ENCODE measurements around the gene MMP1. TPM values are rescaled to one million over a fixed set of nuclear protein-coding genes. Genes with fewer than 3 reads are reported as not detected.

MMP1 gene
- total RNA-seq, 1 experiment from 2014 or later = not detected

DNA sequence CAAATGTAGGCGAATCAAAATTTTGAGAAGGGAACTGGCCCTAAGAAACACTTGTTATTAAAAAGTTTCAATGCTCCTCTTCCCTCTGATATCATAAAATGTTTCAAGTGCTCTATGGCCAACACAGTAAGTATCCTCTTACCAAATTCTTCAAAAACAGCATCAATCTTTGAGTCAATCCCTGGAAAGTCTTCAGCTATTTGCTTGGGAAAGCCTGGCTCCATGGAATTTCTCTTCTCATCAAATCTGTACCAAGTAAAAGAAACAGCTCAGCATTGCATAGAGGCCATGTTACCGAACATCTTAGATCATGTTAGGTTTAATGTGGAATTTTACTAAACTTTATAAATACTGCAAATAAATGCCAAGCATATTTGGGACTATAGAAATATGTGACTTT lies 39.2 kb upstream of the MMP1 start:
- H2AFZ ChIP-seq (ENCODE audit: low read depth, low read length, poor library complexity, severe bottlenecking) = no peak overlapping the region
- no peaks in the 10 kb centered on the region for H3K9me3 ChIP-seq (ENCODE audit: control insufficient read depth in 1 of 2, insufficient read depth in 1 of 2, low read depth in 1 of 2, low read length in 2 of 2)
- ChIA-PET POLR2A (no interaction called here), CTCF (no interaction called here), RAD21 (ENCODE audit: low non-redundant PET in 1 of 2, low total read pairs in 2 of 2, uncharacterized antibody in 2 of 2, unreplicated experiment in 2 of 2) (no interaction called here)
- H3K79me2 ChIP-seq (ENCODE audit: insufficient read depth, low read length) = no peaks in the 10 kb centered on the region
- no peak for ATAC-seq
- H3K4me1 ChIP-seq (ENCODE audit: control insufficient read depth in 1 of 2, insufficient read depth in 2 of 2, low read length in 2 of 2) = no peaks in the 10 kb centered on the region
- DNase-seq (ENCODE audit: low read depth, low spot score) = no peak
- no TSS peak for BruUV-seq (replicated peaks)
- no peak overlapping the region for H3K9ac ChIP-seq (ENCODE audit: low read length)
- H4K20me1 ChIP-seq (ENCODE audit: insufficient read depth) = no peaks in the 10 kb centered on the region
- no peak overlapping the region for H3K27ac ChIP-seq (ENCODE audit: low read depth, low read length)
- no peaks in the 10 kb centered on the region for H3K9me2 ChIP-seq (ENCODE audit: insufficient read depth)
- no peak overlapping the region for H3K4me2 ChIP-seq (ENCODE audit: low read length)
- TF ChIP-seq CEBPB (IDR thresholded peaks at IDR 0.05; ENCODE audit: low read depth) (no peak), ELF1 (IDR thresholded peaks at IDR 0.05; ENCODE audit: borderline replicate concordance, low read depth) (no peak), ZNF274 (IDR thresholded peaks at IDR 0.05; ENCODE audit: low read depth, low read length) (no peak), FOSL1 (IDR thresholded peaks at IDR 0.05; ENCODE audit: low read depth) (no peak), EZH2 (IDR thresholded peaks at IDR 0.05) (no peak)
- TF ChIP-seq, protein P1, sequence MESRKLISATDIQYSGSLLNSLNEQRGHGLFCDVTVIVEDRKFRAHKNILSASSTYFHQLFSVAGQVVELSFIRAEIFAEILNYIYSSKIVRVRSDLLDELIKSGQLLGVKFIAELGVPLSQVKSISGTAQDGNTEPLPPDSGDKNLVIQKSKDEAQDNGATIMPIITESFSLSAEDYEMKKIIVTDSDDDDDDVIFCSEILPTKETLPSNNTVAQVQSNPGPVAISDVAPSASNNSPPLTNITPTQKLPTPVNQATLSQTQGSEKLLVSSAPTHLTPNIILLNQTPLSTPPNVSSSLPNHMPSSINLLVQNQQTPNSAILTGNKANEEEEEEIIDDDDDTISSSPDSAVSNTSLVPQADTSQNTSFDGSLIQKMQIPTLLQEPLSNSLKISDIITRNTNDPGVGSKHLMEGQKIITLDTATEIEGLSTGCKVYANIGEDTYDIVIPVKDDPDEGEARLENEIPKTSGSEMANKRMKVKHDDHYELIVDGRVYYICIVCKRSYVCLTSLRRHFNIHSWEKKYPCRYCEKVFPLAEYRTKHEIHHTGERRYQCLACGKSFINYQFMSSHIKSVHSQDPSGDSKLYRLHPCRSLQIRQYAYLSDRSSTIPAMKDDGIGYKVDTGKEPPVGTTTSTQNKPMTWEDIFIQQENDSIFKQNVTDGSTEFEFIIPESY (IDR thresholded peaks at IDR 0.05; ENCODE audit: extremely low read depth, insufficient replicate concordance, low read length) = no peak
- no peak overlapping the region for H3K4me3 ChIP-seq (replicated peaks in 1 of 2; ENCODE audit: low read depth in 1 of 2, low read length in 2 of 2)
- no peaks in the 10 kb centered on the region for H3K36me3 ChIP-seq (ENCODE audit: control insufficient read depth in 1 of 2, insufficient read depth in 2 of 2, low read length in 2 of 2)
- H3K27me3 ChIP-seq (ENCODE audit: insufficient read depth, low read length) = no peaks in the 10 kb centered on the region
- intact Hi-C loops (cut with micrococcal nuclease) = no loop called here

DNA sequence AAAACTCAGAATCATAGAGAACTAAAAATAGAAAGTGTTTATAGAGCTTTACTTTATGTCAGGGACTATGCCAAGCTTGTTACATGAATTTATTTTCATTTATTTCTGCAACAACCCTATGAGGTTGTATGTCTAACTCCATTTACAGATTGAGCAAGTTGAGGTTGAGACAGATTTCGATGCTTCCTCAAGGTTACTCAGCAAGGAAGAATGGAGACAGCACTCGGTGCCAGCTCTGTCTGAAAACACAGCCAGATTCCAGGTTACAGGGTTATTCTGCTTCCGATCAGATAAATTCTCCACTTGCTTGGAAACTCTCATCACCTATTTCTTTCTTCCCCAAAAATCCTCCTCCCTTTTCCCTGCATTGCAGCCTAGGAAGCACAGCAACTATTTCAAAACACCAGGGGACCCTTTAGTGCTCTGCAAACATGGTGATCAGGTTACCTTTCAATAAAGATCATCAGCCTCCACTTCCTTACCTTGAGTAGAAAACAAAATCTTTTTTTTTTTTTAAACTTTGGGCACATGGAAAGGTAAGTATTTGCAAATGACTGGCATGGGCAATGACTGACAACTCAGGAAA lies 38.4 kb upstream of the MMP1 start:
- Histone ChIP-seq H3K79me2 (ENCODE audit: insufficient read depth, low read length) (no peaks in the 10 kb centered on the region), H3K27me3 (ENCODE audit: insufficient read depth, low read length) (no peaks in the 10 kb centered on the region), H3K4me2 (ENCODE audit: low read length) (no peak overlapping the region), H3K27ac (ENCODE audit: low read depth, low read length) (no peak overlapping the region), H3K9me2 (ENCODE audit: insufficient read depth) (no peaks in the 10 kb centered on the region), H2AFZ (ENCODE audit: low read depth, low read length, poor library complexity, severe bottlenecking) (no peak overlapping the region), H3K9me3 (ENCODE audit: control insufficient read depth in 1 of 2, insufficient read depth in 1 of 2, low read depth in 1 of 2, low read length in 2 of 2) (no peaks in the 10 kb centered on the region), H4K20me1 (ENCODE audit: insufficient read depth) (no peaks in the 10 kb centered on the region), H3K4me1 (ENCODE audit: control insufficient read depth in 1 of 2, insufficient read depth in 2 of 2, low read length in 2 of 2) (no peaks in the 10 kb centered on the region), H3K4me3 (replicated peaks in 1 of 2; ENCODE audit: low read depth in 1 of 2, low read length in 2 of 2) (no peak overlapping the region), H3K36me3 (ENCODE audit: control insufficient read depth in 1 of 2, insufficient read depth in 2 of 2, low read length in 2 of 2) (no peaks in the 10 kb centered on the region), H3K9ac (ENCODE audit: low read length) (no peak overlapping the region)
- POLR2A ChIA-PET = no interaction called here
- CTCF ChIA-PET = no interaction called here
- BruUV-seq (replicated peaks) = no TSS peak
- RAD21 ChIA-PET (ENCODE audit: low non-redundant PET in 1 of 2, low total read pairs in 2 of 2, uncharacterized antibody in 2 of 2, unreplicated experiment in 2 of 2) = no interaction called here
- DNase-seq (ENCODE audit: low read depth, low spot score) (no peak), ATAC-seq (no peak)
- intact Hi-C loops (cut with micrococcal nuclease) = no loop called here
- TF ChIP-seq CBX3 (IDR thresholded peaks at IDR 0.05; ENCODE audit: low read depth) = no peak
- TF ChIP-seq RAD21 (IDR thresholded peaks at IDR 0.05; ENCODE audit: low read depth) = no peak
- no peak for TF ChIP-seq POLR2A (IDR thresholded peaks at IDR 0.05; ENCODE audit: borderline replicate concordance, extremely low read depth, insufficient read depth, insufficient read length)
- TF ChIP-seq, protein P2, sequence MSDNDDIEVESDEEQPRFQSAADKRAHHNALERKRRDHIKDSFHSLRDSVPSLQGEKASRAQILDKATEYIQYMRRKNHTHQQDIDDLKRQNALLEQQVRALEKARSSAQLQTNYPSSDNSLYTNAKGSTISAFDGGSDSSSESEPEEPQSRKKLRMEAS (IDR thresholded peaks at IDR 0.05) = no peak
- TF ChIP-seq SRF (IDR thresholded peaks at IDR 0.05; ENCODE audit: low read depth) = no peak
- no peak for TF ChIP-seq FOSL1 (IDR thresholded peaks at IDR 0.05; ENCODE audit: low read depth)
- TF ChIP-seq, protein P3, sequence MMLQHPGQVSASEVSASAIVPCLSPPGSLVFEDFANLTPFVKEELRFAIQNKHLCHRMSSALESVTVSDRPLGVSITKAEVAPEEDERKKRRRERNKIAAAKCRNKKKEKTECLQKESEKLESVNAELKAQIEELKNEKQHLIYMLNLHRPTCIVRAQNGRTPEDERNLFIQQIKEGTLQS (IDR thresholded peaks at IDR 0.05) = no peak
- TF ChIP-seq POLR2AphosphoS5 (IDR thresholded peaks at IDR 0.05; ENCODE audit: low read depth, low read length) = no peak
- TF ChIP-seq ELF1 (IDR thresholded peaks at IDR 0.05; ENCODE audit: borderline replicate concordance, low read depth) = no peak
- TF ChIP-seq EZH2phosphoT487 (IDR thresholded peaks at IDR 0.05; ENCODE audit: borderline replicate concordance) = no peak
- TF ChIP-seq, protein P4, sequence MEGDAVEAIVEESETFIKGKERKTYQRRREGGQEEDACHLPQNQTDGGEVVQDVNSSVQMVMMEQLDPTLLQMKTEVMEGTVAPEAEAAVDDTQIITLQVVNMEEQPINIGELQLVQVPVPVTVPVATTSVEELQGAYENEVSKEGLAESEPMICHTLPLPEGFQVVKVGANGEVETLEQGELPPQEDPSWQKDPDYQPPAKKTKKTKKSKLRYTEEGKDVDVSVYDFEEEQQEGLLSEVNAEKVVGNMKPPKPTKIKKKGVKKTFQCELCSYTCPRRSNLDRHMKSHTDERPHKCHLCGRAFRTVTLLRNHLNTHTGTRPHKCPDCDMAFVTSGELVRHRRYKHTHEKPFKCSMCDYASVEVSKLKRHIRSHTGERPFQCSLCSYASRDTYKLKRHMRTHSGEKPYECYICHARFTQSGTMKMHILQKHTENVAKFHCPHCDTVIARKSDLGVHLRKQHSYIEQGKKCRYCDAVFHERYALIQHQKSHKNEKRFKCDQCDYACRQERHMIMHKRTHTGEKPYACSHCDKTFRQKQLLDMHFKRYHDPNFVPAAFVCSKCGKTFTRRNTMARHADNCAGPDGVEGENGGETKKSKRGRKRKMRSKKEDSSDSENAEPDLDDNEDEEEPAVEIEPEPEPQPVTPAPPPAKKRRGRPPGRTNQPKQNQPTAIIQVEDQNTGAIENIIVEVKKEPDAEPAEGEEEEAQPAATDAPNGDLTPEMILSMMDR (IDR thresholded peaks at IDR 0.05 in 2 of 3, conservative IDR thresholded peaks at IDR 0.05 in 1 of 3; ENCODE audit: borderline replicate concordance in 1 of 3, insufficient read depth in 1 of 3, low read depth in 2 of 3, low read length in 2 of 3) = no peak
